Measurements from ENCODE around the gene APH1B.
A peak's percentile ranks its signal among the peaks of the same experiment; 100 is the strongest.

Gene APH1B

GRCh38 chr15:63254991-63255390 lies 22.4 kb upstream of the APH1B start:
- DNase-seq, result no peak

- DNase-seq, result no peak
Observed at GRCh38 chr15:63255489-63255990, 21.9 kb upstream of the APH1B start.

- no peak for DNase-seq
Observed at GRCh38 chr15:63256433-63257274, 20.8 kb upstream of the APH1B start.

GRCh38 chr15:63258658-63259057 lies 18.7 kb upstream of the APH1B start:
- DNase-seq, result no peak

GRCh38 chr15:63260791-63261190 lies 16.6 kb upstream of the APH1B start:
- no peak for DNase-seq

GRCh38 chr15:63261311-63261710 lies 16.1 kb upstream of the APH1B start:
- DNase-seq, result no peak

GRCh38 chr15:63263519-63263918 lies 13.9 kb upstream of the APH1B start:
- DNase-seq, result no peak

GRCh38 chr15:63264688-63265293 lies 12.6 kb upstream of the APH1B start:
- no peak for DNase-seq

- no peak for DNase-seq
Observed at GRCh38 chr15:63274427-63274826, 3.0 kb upstream of the APH1B start.

GRCh38 chr15:63276342-63277037 lies 915 bp upstream of the APH1B start:
- DNase-seq, result no peak

- DNase-seq, result no peak
Observed at GRCh38 chr15:63277893-63278456, 570 bp downstream of the APH1B start.

GRCh38 chr15:63283126-63283525 lies 5.7 kb downstream of the APH1B start:
- DNase-seq, result no peak

- DNase-seq, result no peak
Observed at GRCh38 chr15:63284335-63284734, 6.9 kb downstream of the APH1B start.

GRCh38 chr15:63287109-63287508 lies 9.7 kb downstream of the APH1B start:
- DNase-seq, result no peak

GRCh38 chr15:63288342-63288741 lies 10.9 kb downstream of the APH1B start:
- DNase-seq, result no peak

GRCh38 chr15:63288778-63289378 lies 11.5 kb downstream of the APH1B start:
- peak; percentile 35 for DNase-seq

- no peak for DNase-seq
Observed at GRCh38 chr15:63291507-63291906, 14.1 kb downstream of the APH1B start.

GRCh38 chr15:63292241-63292640 lies 14.8 kb downstream of the APH1B start:
- no peak for DNase-seq

- no peak for DNase-seq
Observed at GRCh38 chr15:63292771-63293170, 15.4 kb downstream of the APH1B start.

GRCh38 chr15:63294359-63294758 lies 17.0 kb downstream of the APH1B start:
- no peak for DNase-seq

- no peak for DNase-seq
Observed at GRCh38 chr15:63295341-63295740, 17.9 kb downstream of the APH1B start.

- no peak for DNase-seq
Observed at GRCh38 chr15:63296195-63296594, 18.8 kb downstream of the APH1B start.

All from NCI-H774 (cell line).